Peyer's patch (tissue), 4 donors: Measurements from ENCODE around the gene ANKRD34C.

Experiments
- CTCF ChIP-seq, 6 experiments: fragments of 450-650 bp in 4 of 6; fragments of 200-600 bp in 2 of 6; sonication (generic) in 1 of 6; IDR thresholded peaks; one replicate each; pipeline ENCODE4 v1.5.1; 2017 to 2019; ENCODE audit warnings: antibody characterized with exemption in 6 of 6, mild to moderate bottlenecking in 3 of 6, moderate library complexity in 1 of 6
- POLR2A ChIP-seq, 2 donors: fragments of 450-650 bp; IDR thresholded peaks; one replicate each; pipeline ENCODE4 v1.5.1; 2017; ENCODE audit warnings: antibody characterized with exemption in 2 of 2, mild to moderate bottlenecking in 2 of 2, moderate library complexity in 2 of 2

GRCh38 chr15:79322945-79323344 is 40.4 kb downstream of the ANKRD34C start:
- TF ChIP-seq CTCF (IDR thresholded peaks at IDR 0.05) (no peak), POLR2A (IDR thresholded peaks at IDR 0.05) (no peak)
